Ishikawa (cell line): ENCODE data around the gene FARS2.

Experiments
- CEBPB ChIP-seq: IDR thresholded peaks from 2 replicates; pipeline ENCODE4 v1.6.1; 2012
- CREB1 ChIP-seq: IDR thresholded peaks from 2 replicates; pipeline ENCODE4 v1.6.1; 2012; ENCODE audit warnings: low read depth
- EGR1 ChIP-seq: IDR thresholded peaks from 2 replicates; pipeline ENCODE4 v1.6.1; 2012
- EP300 ChIP-seq: IDR thresholded peaks from 2 replicates; pipeline ENCODE4 v1.6.1; 2012; ENCODE audit warnings: borderline replicate concordance
- FOXM1 ChIP-seq: IDR thresholded peaks from 2 replicates; pipeline ENCODE4 v1.6.1; 2012; ENCODE audit warnings: low read depth, borderline replicate concordance
- MAX ChIP-seq: IDR thresholded peaks from 2 replicates; pipeline ENCODE4 v1.6.1; 2012
- NFIC ChIP-seq: IDR thresholded peaks from 2 replicates; pipeline ENCODE4 v1.6.1; 2012
- RAD21 ChIP-seq: IDR thresholded peaks from 2 replicates; pipeline ENCODE4 v1.6.1; 2012; ENCODE audit warnings: low read depth
- REST ChIP-seq: IDR thresholded peaks from 2 replicates; pipeline ENCODE4 v1.6.1; 2012; ENCODE audit warnings: low read depth, mild to moderate bottlenecking
- TAF1 ChIP-seq: IDR thresholded peaks from 2 replicates; pipeline ENCODE4 v1.6.1; 2012; ENCODE audit warnings: low read depth, mild to moderate bottlenecking
- TCF12 ChIP-seq: IDR thresholded peaks from 2 replicates; pipeline ENCODE4 v1.6.1; 2012; ENCODE audit warnings: low read depth
- TEAD4 ChIP-seq: IDR thresholded peaks from 2 replicates; pipeline ENCODE4 v1.6.1; 2012
- USF1 ChIP-seq: IDR thresholded peaks from 2 replicates; pipeline ENCODE4 v1.6.1; 2012
- YY1 ChIP-seq: IDR thresholded peaks from 2 replicates; pipeline ENCODE4 v1.6.1; 2012; ENCODE audit warnings: low read depth
- ZBTB7A ChIP-seq: IDR thresholded peaks from 2 replicates; pipeline ENCODE4 v1.6.1; 2012; ENCODE audit warnings: low read depth

FARS2 gene

GRCh38 chr6:5590187-5590586 is 328.9 kb downstream of the FARS2 start:
- TF ChIP-seq NFIC (no peak), TEAD4 (no peak), EGR1 (no peak), EP300 (no peak), USF1 (no peak), FOXM1 (no peak), CREB1 (no peak), TAF1 (no peak), REST (no peak), RAD21 (no peak), YY1 (no peak), TCF12 (no peak), MAX (no peak), CEBPB (no peak), ZBTB7A (no peak)

- TF ChIP-seq TAF1 (no peak), EP300 (no peak), MAX (no peak), RAD21 (no peak), ZBTB7A (no peak), REST (no peak), TEAD4 (no peak), NFIC (no peak), EGR1 (no peak), USF1 (no peak)
Observed at GRCh38 chr6:5592886-5593519, 331.7 kb downstream of the FARS2 start.

GRCh38 chr6:5595184-5595583 is 333.9 kb downstream of the FARS2 start:
- TF ChIP-seq REST, result no peak
- no peak for TF ChIP-seq RAD21
- TF ChIP-seq CREB1, result no peak
- no peak for TF ChIP-seq TAF1
- TF ChIP-seq USF1, result no peak
- no peak for TF ChIP-seq TCF12
- no peak for TF ChIP-seq NFIC
- no peak for TF ChIP-seq YY1
- TF ChIP-seq CEBPB, result no peak
- TF ChIP-seq MAX, result no peak

GRCh38 chr6:5597413-5597812 is 336.1 kb downstream of the FARS2 start:
- TF ChIP-seq TAF1, result no peak
- TF ChIP-seq FOXM1, result no peak
- TF ChIP-seq NFIC, result no peak
- no peak for TF ChIP-seq EGR1
- TF ChIP-seq MAX, result no peak
- TF ChIP-seq USF1, result no peak
- TF ChIP-seq RAD21, result no peak
- no peak for TF ChIP-seq CREB1
- no peak for TF ChIP-seq EP300
- no peak for TF ChIP-seq ZBTB7A
- TF ChIP-seq YY1, result no peak
- no peak for TF ChIP-seq CEBPB
- TF ChIP-seq REST, result no peak
